Duodenal mucosa (tissue), 2 donors: ENCODE results near the gene LHPP.

Experiments
- H3K27ac ChIP-seq: one replicate; pipeline ENCODE4 v1.7.0; 2013; ENCODE audit warnings: low read depth, low read length
- H3K27me3 ChIP-seq, 2 donors: one replicate each; pipeline ENCODE4 v1.7.0; 2013; ENCODE audit warnings: low read length in 2 of 2, control low read depth in 1 of 2; ENCODE audit not compliant: insufficient read depth in 2 of 2, control insufficient read depth in 1 of 2
- H3K36me3 ChIP-seq, 2 donors: one replicate each; pipeline ENCODE4 v1.7.0; 2013; ENCODE audit warnings: low read length in 2 of 2, control low read depth in 1 of 2; ENCODE audit not compliant: insufficient read depth in 2 of 2, control insufficient read depth in 1 of 2
- H3K4me1 ChIP-seq, 2 donors: one replicate each; pipeline ENCODE4 v1.7.0; 2013; ENCODE audit warnings: low read length in 2 of 2, control low read depth in 1 of 2; ENCODE audit not compliant: insufficient read depth in 2 of 2, control insufficient read depth in 1 of 2
- H3K4me3 ChIP-seq, 2 donors: one replicate each; pipeline ENCODE4 v1.7.0; 2013; ENCODE audit warnings: low read length in 2 of 2, low read depth in 1 of 2
- H3K9ac ChIP-seq, 2 donors: one replicate each; pipeline ENCODE4 v1.7.0; 2013; ENCODE audit warnings: low read length in 2 of 2, low read depth in 1 of 2
- H3K9me3 ChIP-seq, 2 donors: one replicate each; pipeline ENCODE4 v1.7.0; 2013; ENCODE audit warnings: low read length in 2 of 2, control low read depth in 1 of 2; ENCODE audit not compliant: control insufficient read depth in 1 of 2

Gene LHPP

DNA sequence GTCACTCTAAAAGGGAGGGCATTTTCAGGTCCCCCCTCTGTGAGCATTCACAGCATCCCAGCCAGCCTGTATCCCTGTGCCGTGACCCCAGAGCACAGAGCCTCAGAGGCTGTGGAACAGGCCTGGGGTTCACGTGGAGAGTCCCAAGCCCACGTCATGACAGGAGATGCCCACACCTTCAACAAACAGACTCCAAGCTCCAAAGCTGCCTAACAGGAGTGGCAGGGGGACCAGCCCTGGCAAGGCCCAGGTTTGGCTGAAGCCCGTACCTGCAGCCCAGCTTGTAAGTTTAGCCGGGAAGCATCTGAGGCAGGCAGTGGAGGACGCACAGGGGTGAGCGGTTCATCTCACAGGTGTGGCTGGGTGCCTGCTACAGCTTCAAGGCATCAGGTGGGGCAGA lies 33.5 kb downstream of the LHPP start:
- no peak overlapping the region for H3K4me3 ChIP-seq
- no peak overlapping the region for H3K9ac ChIP-seq
- no peaks in the 10 kb centered on the region for H3K27me3 ChIP-seq
- H3K4me1 ChIP-seq: no peaks in the 10 kb centered on the region
- H3K27ac ChIP-seq: no peak overlapping the region
- H3K9me3 ChIP-seq: no peaks in the 10 kb centered on the region
- H3K36me3 ChIP-seq: peaks cover 4 to 8% of the 10 kb centered on the region in 2 donors

- Histone ChIP-seq H3K4me3 (no peak overlapping the region), H3K4me1 (no peaks in the 10 kb centered on the region), H3K9me3 (peaks cover 1 to 2% of the 10 kb centered on the region in 2 donors), H3K36me3 (peaks cover 4 to 7% of the 10 kb centered on the region in 2 donors), H3K27me3 (no peaks in the 10 kb centered on the region), H3K9ac (no peak overlapping the region), H3K27ac (no peak overlapping the region)
These were observed 34.1 kb downstream of the LHPP start for GRCh38 chr10:124495725-124496124.

DNA sequence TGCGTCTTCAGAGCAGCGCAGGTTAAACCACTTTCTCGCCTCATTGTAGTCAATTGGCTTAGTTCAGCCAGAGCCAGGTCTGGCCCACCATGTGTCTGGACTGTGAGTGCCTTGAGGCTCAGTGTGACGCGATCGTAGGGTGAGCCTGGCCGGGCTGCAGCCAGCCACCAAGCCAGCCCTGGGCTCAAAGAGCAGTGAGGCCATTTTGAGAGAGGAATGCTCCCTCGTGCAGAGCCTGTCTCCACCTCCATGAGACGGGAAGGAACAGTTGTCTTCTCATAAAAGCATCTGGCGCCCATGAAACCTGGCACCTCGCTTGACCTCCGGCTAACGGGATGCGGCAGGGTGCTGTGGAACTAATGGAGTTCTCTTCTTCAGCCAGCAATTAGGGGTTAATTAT lies 34.5 kb downstream of the LHPP start:
- Histone ChIP-seq H3K27me3 (no peaks in the 10 kb centered on the region), H3K36me3 (peaks cover 4 to 10% of the 10 kb centered on the region in 2 donors), H3K9me3 (peaks cover 5% of the 10 kb centered on the region in 2 donors), H3K9ac (no peak overlapping the region), H3K27ac (no peak overlapping the region), H3K4me1 (no peaks in the 10 kb centered on the region), H3K4me3 (no peak overlapping the region)

DNA sequence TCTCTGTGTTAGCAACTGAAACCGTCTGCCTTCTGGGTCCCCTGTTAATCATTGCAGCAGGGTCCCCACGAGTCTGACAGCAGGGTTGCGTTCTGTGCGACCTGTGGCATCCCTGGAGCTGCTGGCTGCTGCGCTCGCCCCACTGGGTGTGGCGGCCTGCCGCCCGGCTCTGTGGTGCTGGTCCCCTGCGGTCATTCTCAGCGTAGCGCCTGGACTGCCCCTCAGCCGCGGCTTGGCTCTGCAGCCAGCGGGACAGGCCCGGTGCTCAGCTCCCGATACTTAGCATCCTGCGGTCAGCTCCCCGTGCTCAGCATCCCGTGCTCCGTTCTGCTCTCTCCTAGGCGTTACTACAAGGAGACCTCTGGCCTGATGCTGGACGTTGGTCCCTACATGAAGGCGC lies 35.0 kb downstream of the LHPP start:
- Histone ChIP-seq H3K4me1 (no peaks in the 10 kb centered on the region), H3K4me3 (no peak overlapping the region), H3K36me3 (peaks cover 4 to 10% of the 10 kb centered on the region in 2 donors), H3K9me3 (peaks cover 5% of the 10 kb centered on the region in 2 donors), H3K27ac (no peak overlapping the region), H3K27me3 (no peaks in the 10 kb centered on the region), H3K9ac (no peak overlapping the region)

DNA sequence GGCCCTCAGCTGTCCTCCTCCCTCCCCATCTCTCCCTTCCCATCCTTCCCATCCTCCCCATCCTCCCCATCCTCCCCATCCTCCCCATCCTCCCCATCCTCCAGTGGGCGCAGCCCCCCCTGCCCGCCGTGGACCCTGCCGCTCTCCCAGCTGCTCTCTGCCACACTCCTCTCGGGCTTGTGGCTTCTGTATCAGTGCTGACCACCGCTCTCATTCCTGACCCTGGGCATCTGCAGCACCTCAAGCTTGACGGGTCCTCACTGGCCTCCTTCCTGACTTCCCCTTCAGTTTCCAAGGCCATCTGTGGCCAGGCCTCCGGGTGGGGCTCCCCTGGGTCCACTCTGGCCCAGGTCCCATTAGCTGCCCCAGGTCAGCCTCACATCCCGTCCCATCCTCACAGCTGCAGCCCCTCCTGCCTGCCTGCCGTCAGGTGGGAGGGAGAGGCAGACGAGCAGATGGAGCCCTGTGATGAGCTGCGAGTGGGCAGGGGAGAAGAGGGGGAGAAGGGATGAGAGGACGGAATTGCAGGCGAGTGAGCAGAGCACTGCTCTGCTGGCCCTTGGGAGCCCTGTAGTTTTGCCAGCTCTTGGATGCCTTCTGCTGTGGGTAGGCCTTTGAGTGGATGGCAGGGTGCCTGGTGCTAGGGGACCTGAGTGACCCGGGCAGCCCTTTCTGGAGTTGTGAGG lies 35.7 kb downstream of the LHPP start:
- H3K27ac ChIP-seq: no peak overlapping the region
- no peaks in the 10 kb centered on the region for H3K4me1 ChIP-seq
- peaks cover 5% of the 10 kb centered on the region in 2 donors for H3K9me3 ChIP-seq
- peaks cover 4 to 10% of the 10 kb centered on the region in 2 donors for H3K36me3 ChIP-seq
- no peak overlapping the region for H3K9ac ChIP-seq
- H3K4me3 ChIP-seq: no peak overlapping the region
- no peaks in the 10 kb centered on the region for H3K27me3 ChIP-seq

GRCh38 chr10:124498056-124498455 lies 36.4 kb downstream of the LHPP start:
- Histone ChIP-seq H3K4me3 (no peak overlapping the region), H3K36me3 (peaks cover 4 to 10% of the 10 kb centered on the region in 2 donors), H3K9me3 (peaks cover 5% of the 10 kb centered on the region in 2 donors), H3K9ac (no peak overlapping the region), H3K4me1 (no peaks in the 10 kb centered on the region), H3K27me3 (no peaks in the 10 kb centered on the region), H3K27ac (no peak overlapping the region)

DNA sequence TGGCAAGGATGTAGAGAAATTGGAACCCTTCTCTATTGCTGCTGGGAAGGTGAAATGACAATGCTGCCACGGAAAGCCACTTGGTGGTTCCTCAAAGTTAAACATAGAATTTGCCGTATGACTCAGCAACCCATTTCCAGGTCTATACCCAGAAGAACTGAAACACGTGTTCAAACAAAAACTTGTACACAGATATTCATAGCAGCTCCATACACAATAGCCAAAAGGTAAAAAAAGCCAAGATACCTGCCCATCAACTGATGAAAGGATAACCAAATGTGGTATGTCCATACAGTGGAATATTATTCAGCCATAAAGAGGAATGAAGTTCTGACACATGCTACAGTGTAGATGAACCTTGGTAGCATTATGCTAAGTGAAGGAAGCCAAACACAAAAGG lies 39.1 kb downstream of the LHPP start:
- no peaks in the 10 kb centered on the region for H3K4me1 ChIP-seq
- H3K9me3 ChIP-seq: peaks cover 5% of the 10 kb centered on the region in 2 donors
- H3K36me3 ChIP-seq: peaks cover 4 to 10% of the 10 kb centered on the region in 2 donors
- no peaks in the 10 kb centered on the region for H3K27me3 ChIP-seq
- H3K4me3 ChIP-seq: no peak overlapping the region
- no peak overlapping the region for H3K27ac ChIP-seq
- H3K9ac ChIP-seq: no peak overlapping the region

DNA sequence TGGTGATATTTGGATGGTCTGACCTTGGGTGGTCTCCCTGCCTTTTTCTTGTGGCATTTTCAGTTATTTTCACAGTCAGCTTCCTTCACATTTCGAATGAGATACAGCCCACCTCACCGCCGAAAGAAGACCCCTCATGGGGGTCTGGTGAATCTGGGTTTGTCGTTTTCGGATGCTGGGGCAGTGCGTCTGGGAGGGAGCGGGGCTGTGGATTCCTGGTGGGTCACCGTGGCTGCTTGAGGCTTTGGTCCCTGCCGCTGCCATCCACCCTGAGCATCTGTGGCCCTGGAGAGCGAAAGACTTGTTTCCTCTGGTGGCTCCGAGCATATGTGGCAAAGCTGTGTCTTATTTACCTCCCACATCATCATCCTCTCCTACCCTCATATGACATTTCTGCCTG lies 43.1 kb downstream of the LHPP start:
- Histone ChIP-seq H3K9me3 (peaks cover 5% of the 10 kb centered on the region in 2 donors), H3K4me1 (no peaks in the 10 kb centered on the region), H3K4me3 (no peak overlapping the region), H3K36me3 (peaks cover 0 to 7% of the 10 kb centered on the region in 2 donors), H3K27me3 (no peaks in the 10 kb centered on the region), H3K27ac (no peak overlapping the region), H3K9ac (no peak overlapping the region)

DNA sequence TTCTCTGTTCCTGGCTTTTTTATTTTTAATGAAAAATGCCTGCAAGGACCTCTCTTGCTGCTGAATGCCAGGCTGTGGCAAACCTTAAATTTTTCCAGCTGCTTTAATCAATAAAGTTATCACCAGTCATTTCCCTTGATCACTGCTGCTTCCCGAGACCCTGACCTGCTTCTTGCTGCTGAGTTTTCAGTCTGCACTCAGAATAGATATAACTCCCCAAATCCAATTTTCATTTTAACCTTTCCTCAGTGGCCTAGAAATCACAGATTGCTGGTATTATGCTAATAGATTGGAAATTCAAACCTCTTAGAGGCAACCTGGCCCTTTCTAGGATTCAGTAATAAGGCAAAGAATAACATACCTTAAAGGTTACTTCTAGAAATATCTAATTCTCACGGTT lies 43.7 kb downstream of the LHPP start:
- H3K4me3 ChIP-seq: no peak overlapping the region
- H3K27ac ChIP-seq: no peak overlapping the region
- no peak overlapping the region for H3K9ac ChIP-seq
- H3K36me3 ChIP-seq: peaks cover 0 to 5% of the 10 kb centered on the region in 2 donors
- no peaks in the 10 kb centered on the region for H3K4me1 ChIP-seq
- peaks cover 5% of the 10 kb centered on the region in 2 donors for H3K9me3 ChIP-seq
- H3K27me3 ChIP-seq: no peaks in the 10 kb centered on the region

DNA sequence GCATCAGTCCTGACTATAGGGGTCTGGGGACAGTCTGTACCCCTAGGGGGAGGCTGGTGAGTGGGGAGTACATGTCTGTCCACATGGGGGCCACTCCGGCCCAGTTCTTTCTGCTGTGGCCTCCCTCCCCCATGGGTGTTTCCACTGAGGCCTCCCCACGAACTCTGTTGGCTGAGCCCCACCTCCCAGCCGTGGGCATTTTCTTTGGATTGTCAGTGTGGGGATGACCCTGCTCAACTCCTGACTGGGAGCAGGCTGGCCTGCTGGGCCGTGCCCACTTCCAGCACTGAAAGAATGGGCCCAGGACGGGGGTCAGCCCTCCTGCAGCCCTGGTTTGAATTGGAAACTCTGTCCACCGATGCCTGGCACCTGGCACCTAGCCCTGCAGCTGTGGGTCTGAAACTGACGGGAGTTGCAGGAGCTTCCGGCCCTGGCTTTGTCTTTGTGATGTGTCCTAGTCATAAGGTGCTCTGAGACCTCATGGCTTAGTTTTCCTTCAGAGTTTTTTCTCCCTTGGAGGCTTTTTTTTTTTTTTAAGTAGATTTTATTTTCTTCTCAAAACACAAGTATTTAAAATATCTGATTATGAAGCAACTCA lies 46.5 kb downstream of the LHPP start:
- H3K36me3 ChIP-seq: no peaks in the 10 kb centered on the region
- no peaks in the 10 kb centered on the region for H3K27me3 ChIP-seq
- H3K9me3 ChIP-seq: no peaks in the 10 kb centered on the region
- H3K4me1 ChIP-seq: no peaks in the 10 kb centered on the region
- H3K27ac ChIP-seq: no peak overlapping the region
- H3K4me3 ChIP-seq: no peak overlapping the region
- H3K9ac ChIP-seq: no peak overlapping the region
